Activated CD8-positive, alpha-beta memory T cell treated with anti-CD3 and anti-CD28 coated beads for 24 hours (primary cell): ENCODE data around the gene SMIM29.
"Not testable (repeated sequence)": the region's sequence is repeated elsewhere in the genome, so short reads cannot be mapped to it uniquely, and the experiment has no call there.

Source experiments
- DNase-seq: peaks from one replicate; pipeline ENCODE4 v3.0.0-alpha.2; 2020

SMIM29 gene

GRCh38 chr6:34267746-34268145, 18.9 kb upstream of the SMIM29 start:
- DNase-seq, result no peak

- not testable (repeated sequence) for DNase-seq
Measured at GRCh38 chr6:34263484-34263883, 14.7 kb upstream of the SMIM29 start.

GRCh38 chr6:34260576-34261267, 11.9 kb upstream of the SMIM29 start:
- no peak for DNase-seq

GRCh38 chr6:34259529-34260069, 10.8 kb upstream of the SMIM29 start:
- DNase-seq, result no peak

- DNase-seq, result not testable (repeated sequence)
Measured at GRCh38 chr6:34252395-34252794, 3.6 kb upstream of the SMIM29 start.

GRCh38 chr6:34249469-34250261, 859 bp upstream of the SMIM29 start:
- DNase-seq, result no peak

DNA sequence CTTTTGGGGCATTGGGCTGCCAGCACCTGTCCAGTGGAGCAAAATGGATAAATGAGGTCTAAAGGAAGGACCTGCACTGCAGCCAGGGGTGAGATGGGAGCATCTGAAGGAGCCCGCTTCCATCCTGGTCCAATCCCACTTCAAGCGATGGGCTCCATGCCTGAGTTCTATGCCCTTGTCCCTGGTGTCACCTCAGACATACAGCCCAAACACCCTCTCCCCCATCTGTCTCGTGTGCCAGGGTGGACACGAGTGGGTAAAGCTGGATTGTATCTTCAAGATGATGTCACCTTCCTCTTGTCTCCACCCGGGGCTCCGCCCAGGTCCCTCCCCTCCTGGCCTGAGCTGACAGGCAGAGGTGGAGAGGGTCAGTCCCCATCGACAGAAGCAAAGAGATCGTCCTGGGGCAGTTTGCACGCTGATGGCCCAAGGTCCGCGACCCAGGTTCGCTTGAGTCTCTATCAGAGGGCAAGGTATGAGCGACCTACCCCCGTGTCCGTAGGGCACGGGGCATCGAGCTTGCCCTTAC, 544 bp downstream of the SMIM29 start:
- peak; percentile 80 for DNase-seq

DNA sequence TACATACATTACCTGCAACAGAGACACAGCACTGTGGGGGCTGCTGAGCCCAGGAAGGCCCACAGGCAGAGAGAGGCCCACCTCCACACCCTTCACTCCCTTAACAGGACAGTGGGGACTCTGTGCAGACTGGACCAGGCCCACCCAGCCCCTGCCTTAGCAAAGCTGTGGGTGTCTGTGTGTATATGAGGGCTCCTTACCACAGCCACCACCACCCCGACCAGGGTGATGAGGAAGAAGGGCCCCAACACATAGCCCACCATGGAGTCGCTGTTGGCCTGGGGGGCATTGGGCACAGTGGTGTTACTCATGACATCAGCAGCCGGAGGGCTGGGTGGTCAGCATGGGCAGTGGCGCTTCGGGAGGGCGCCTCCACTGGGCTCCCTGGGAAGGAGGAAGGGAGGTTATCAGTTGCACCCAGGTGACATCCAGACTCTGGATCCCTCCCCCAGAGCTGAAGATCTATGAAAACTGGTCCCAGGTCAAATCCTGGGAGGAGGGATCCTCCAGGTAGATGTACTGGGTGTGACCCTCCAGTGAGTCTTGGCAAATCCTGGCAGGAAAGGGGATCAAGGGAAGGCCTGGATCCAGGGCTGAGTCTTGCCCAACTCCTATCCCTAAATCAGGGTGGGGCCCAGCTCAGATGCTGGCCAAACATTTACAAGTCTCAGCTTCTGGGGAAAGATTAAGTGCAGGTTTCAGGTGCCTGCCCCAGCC, 1.2 kb downstream of the SMIM29 start:
- DNase-seq, result no peak

DNA sequence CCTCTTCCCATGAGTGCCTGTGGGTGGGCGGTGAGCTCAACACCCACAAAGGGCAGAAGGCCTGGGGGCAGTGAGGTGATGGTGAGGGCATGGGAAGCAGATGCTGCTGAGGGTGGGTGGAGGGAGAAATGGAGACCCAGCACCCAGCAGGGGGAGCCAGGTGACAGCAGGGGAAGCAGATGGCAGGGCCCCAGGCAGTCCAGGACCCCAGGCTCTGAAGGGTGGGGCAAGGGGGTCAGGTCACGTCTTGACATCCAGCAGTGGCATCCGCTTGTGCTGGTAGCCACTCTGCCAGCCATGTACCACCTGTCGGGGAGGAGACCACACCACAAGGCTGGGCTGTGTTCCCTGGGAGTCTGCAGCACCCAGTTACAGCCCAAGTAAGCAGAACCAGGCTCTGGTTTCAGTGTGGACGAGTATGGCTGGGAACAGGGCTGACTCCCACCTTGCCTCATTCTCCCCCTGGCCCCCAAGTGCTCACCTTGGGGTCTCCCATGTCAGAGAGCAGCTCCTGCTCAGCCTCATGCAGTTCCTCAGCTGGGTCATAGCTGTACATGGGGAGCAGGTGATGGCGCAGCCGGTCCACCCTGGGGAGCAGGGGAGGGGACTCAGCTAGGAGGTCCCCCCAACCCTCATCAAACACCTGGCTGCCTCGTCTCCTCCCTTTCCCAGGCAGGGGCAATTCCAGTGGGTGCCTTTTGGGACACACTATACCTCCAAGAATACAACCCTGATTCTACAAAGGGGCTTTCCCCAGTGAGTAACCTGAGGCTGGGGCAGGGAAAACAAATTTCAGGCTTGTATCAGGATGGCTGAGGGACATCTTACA, 2.0 kb downstream of the SMIM29 start:
- DNase-seq, result peak; percentile 85

DNA sequence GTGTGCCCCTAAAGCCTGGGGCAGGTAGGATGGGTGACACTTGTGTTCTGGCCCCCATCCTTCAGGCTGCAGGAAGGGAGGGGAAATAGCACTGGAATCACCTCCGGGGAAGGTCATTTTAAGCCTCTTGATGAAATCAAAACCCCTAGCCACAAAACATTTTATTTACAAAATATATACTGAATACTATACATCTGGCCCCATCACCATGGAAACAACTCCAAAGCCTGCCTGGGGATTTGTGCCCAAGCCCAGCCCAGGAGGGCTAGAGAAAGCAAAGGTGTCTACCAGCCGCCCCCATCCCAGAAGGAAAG, 2.6 kb downstream of the SMIM29 start:
- DNase-seq, result no peak

DNA sequence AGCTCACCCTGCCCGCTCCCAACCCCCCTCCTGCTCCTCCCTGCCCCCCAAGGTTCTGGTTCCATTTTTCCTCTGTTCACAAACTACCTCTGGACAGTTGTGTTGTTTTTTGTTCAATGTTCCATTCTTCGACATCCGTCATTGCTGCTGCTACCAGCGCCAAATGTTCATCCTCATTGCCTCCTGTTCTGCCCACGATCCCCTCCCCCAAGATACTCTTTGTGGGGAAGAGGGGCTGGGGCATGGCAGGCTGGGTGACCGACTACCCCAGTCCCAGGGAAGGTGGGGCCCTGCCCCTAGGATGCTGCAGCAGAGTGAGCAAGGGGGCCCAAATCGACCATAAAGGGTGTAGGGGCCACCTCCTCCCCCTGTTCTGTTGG, 3.1 kb downstream of the SMIM29 start:
- not testable (repeated sequence) for DNase-seq

GRCh38 chr6:34245032-34245760, 3.6 kb downstream of the SMIM29 start:
- not testable (repeated sequence) for DNase-seq

DNA sequence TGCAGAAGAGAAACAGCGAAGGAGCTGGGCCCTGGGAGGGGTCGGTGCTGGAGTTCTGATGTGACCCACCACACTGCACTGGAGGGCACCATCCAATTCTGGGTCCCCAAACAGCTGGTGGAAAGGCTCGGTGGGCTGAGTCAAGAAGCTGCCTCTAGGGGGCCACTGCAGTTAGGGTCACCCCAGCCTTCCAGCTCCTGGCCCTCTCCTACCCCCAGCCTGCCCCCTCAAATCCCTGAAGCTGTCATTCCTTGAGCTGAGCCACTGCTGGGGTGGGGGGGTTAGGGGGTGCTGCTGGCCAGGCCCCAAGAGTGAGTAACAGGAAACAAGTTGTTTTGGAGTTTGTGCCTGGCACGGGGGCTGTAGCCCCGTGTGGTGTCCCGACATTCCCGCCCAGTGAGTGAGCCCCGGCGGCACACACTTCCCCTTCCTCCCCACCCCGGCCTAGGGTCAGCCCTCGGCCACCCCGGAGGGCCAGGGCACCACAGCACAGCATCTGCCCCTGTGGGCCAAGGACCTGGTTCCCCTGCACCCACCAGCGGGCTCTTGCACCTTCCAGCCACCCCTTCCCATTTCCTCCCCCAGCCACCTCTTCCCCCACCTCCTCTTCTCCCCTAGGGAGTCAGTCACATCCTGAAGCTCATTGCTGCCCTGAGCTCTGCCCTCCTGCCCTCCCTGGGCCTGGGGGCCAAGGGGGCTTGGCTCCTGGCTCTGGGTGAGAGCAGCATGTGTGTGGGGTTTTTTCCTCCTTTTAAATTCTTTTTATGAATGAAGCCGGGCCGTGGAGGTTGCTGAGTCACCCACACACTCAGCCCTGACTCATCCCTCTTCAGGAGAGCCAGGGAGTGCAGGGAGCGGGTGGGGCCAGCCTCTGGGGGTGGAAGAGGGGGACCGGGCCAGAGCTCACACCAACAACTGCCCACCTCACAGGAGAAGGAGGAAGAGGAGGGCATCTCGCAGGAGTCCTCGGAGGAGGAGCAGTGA, 4.6 kb downstream of the SMIM29 start:
- peak; percentile 82 for DNase-seq

DNA sequence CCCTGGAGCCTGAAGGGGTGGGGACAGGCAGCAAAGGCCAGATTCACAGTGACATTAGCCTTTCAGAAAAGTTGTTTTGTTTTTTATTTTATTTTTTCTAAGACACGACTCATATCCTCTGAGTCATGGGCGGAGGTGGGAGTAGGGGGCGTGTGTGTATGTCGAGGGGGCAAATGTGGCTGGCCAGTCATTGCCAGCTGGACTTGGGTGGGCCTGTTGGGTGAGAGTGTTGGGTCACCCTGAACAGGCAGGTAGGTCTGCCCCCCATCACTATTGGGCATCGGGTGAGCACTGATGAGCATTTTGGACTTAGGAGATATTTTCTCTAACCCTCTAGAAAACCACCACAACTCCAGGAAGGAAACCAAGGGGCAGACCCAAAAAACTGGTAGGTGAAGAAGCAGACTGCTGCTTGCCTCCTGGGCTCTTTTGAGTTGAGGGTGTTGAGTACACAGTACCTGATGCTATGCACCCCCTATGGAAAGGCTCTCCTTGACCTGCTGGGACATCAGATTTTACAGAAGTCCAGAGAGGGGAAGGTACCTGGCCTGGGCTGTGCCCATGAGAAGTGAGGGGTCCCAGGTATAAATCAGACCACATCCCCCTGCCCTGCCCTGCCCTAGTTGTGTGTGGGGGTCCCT, 5.6 kb downstream of the SMIM29 start:
- peak; percentile 61 for DNase-seq

DNA sequence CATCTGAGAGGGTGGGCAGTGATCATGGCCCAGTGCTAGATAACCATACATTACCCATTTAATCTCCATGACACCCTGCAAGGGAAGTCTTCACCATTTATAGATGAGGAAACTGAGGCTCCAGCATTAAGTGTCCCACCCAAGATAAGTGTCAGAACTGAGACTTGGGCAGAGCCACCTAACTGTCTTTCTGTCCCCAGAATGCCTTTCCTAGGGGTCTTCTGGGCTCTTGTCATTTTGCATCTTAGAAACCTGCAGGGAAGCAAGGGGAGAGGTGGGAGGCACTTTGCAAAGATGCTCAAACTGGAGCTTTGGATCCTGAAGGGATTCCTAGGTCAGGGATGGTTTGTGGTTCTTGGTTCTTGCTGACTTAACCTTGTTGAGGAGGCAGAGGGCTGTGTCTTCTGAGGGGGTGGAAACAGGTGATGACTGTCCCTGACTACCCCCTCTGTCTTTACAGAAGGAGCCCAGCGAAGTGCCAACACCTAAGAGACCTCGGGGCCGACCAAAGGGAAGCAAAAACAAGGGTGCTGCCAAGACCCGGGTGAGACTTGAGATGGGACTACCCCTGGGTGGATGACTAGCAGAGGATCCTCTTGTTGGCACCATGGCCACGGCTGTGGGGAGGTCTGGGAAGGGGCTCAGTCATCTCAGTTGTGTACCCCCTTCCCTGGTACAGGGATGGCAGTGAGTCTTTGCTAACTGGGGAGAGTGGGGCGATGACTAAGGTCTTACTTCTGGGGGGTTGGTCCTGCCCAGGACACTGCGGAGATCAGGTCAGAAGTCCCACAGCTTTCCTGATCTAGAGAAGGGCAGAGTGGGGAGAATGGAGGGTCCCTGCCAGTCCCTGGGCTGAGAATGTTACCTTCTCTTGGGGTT, 6.3 kb downstream of the SMIM29 start:
- DNase-seq, result peak; percentile 51

- peak; percentile 55 for DNase-seq
Measured at GRCh38 chr6:34241351-34242215, 7.2 kb downstream of the SMIM29 start.

GRCh38 chr6:34240329-34241248, 8.2 kb downstream of the SMIM29 start:
- peak; percentile 58 for DNase-seq
